Measurements from ENCODE around the gene DAPK2. TPM values are rescaled to one million over a fixed set of nuclear protein-coding genes. Genes with fewer than 3 reads are reported as not detected.
A peak's percentile ranks its signal among the peaks of the same experiment; 100 is the strongest.
"Not testable (repeated sequence)": the region's sequence is repeated elsewhere in the genome, so short reads cannot be mapped to it uniquely, and the experiment has no call there.

Gene DAPK2
- total RNA-seq, 1 experiment from 2014 or later: 1.4 TPM

GRCh38 chr15:64089543-64090280 lies 43.4 kb upstream of the DAPK2 start:
- Histone ChIP-seq H3K9me2 (replicated peaks; ENCODE audit: low read length) (no peaks in the 10 kb centered on the region), H4K20me1 (ENCODE audit: low read length) (no peaks in the 10 kb centered on the region), H3K27me3 (ENCODE audit: low read length) (no peaks in the 10 kb centered on the region), H3K27ac (ENCODE audit: low read length) (no peak overlapping the region), H3K4me1 (ENCODE audit: insufficient read depth, low read length) (peaks cover 11% of the 10 kb centered on the region), H3K79me2 (ENCODE audit: low read length) (peaks cover 38% of the 10 kb centered on the region), H3K9me3 (ENCODE audit: low read length) (no peaks in the 10 kb centered on the region), H3K9ac (ENCODE audit: low read length) (no peak overlapping the region), H3K4me2 (ENCODE audit: low read length) (no peak overlapping the region), H3K36me3 (ENCODE audit: low read depth, low read length) (peaks cover 9% of the 10 kb centered on the region), H3F3A (ENCODE audit: low read length, unreplicated experiment) (no peaks in the 10 kb centered on the region), H3K4me3 (ENCODE audit: low read length) (no peak overlapping the region), H2AFZ (ENCODE audit: low read length) (no peak overlapping the region)
- ATAC-seq (no peak), DNase-seq (no peak)
- intact Hi-C loops (cut with micrococcal nuclease): no loop called here
- TF ChIP-seq EZH2phosphoT487 (IDR thresholded peaks at IDR 0.05; ENCODE audit: borderline replicate concordance, low read length) (no peak), EZH2 (IDR thresholded peaks at IDR 0.05; ENCODE audit: low read length, unreplicated experiment) (no peak)
- TF ChIP-seq, protein P1, sequence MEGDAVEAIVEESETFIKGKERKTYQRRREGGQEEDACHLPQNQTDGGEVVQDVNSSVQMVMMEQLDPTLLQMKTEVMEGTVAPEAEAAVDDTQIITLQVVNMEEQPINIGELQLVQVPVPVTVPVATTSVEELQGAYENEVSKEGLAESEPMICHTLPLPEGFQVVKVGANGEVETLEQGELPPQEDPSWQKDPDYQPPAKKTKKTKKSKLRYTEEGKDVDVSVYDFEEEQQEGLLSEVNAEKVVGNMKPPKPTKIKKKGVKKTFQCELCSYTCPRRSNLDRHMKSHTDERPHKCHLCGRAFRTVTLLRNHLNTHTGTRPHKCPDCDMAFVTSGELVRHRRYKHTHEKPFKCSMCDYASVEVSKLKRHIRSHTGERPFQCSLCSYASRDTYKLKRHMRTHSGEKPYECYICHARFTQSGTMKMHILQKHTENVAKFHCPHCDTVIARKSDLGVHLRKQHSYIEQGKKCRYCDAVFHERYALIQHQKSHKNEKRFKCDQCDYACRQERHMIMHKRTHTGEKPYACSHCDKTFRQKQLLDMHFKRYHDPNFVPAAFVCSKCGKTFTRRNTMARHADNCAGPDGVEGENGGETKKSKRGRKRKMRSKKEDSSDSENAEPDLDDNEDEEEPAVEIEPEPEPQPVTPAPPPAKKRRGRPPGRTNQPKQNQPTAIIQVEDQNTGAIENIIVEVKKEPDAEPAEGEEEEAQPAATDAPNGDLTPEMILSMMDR (conservative IDR thresholded peaks at IDR 0.05; ENCODE audit: low read depth, low read length): no peak
- no TSS peak for BruUV-seq (replicated peaks)
- CTCF ChIA-PET: no interaction called here
- POLR2A ChIA-PET (ENCODE audit: unreplicated experiment): interaction anchor here (0.5 kb wide), 1 partner anchor 27 kb away, joined by 3 read pairs; no protein-coding TSS in a partner anchor

- H3K4me1 ChIP-seq (ENCODE audit: insufficient read depth, low read length): no peaks in the 10 kb centered on the region
- intact Hi-C loops (cut with micrococcal nuclease): no loop called here
- no peak for TF ChIP-seq EZH2 (IDR thresholded peaks at IDR 0.05; ENCODE audit: low read length, unreplicated experiment)
- TF ChIP-seq EZH2phosphoT487 (IDR thresholded peaks at IDR 0.05; ENCODE audit: borderline replicate concordance, low read length): no peak
- TF ChIP-seq, protein P1 (conservative IDR thresholded peaks at IDR 0.05; ENCODE audit: low read depth, low read length): no peak
- no peak overlapping the region for H3K9ac ChIP-seq (ENCODE audit: low read length)
- BruUV-seq (replicated peaks): no TSS peak
- CTCF ChIA-PET: no interaction called here
- H3K9me2 ChIP-seq (replicated peaks; ENCODE audit: low read length): no peaks in the 10 kb centered on the region
- H3K79me2 ChIP-seq (ENCODE audit: low read length): no peaks in the 10 kb centered on the region
- no peaks in the 10 kb centered on the region for H3F3A ChIP-seq (ENCODE audit: low read length, unreplicated experiment)
- no peak overlapping the region for H3K4me2 ChIP-seq (ENCODE audit: low read length)
- POLR2A ChIA-PET (ENCODE audit: unreplicated experiment): no interaction called here
- no peak for DNase-seq
- H3K27ac ChIP-seq (ENCODE audit: low read length): no peak overlapping the region
- no peaks in the 10 kb centered on the region for H3K27me3 ChIP-seq (ENCODE audit: low read length)
- no peak overlapping the region for H3K4me3 ChIP-seq (ENCODE audit: low read length)
- H3K36me3 ChIP-seq (ENCODE audit: low read depth, low read length): peaks cover 1% of the 10 kb centered on the region; the same call in 1 of the 2 replicates
- no peak overlapping the region for H2AFZ ChIP-seq (ENCODE audit: low read length)
- no peaks in the 10 kb centered on the region for H3K9me3 ChIP-seq (ENCODE audit: low read length)
- ATAC-seq: no peak
- no peaks in the 10 kb centered on the region for H4K20me1 ChIP-seq (ENCODE audit: low read length)
These were observed 36.5 kb upstream of the DAPK2 start for GRCh38 chr15:64082757-64083156.

GRCh38 chr15:64073496-64073895 lies 27.2 kb upstream of the DAPK2 start:
- Histone ChIP-seq H3K4me2 (ENCODE audit: low read length) (peak overlapping the region; percentile 61; the same call in 1 of the 2 replicates), H3K27ac (ENCODE audit: low read length) (peak overlapping the region; percentile 78), H3K4me1 (ENCODE audit: insufficient read depth, low read length) (peaks cover 34% of the 10 kb centered on the region)
- intact Hi-C loops (cut with micrococcal nuclease): loop anchor here (2.0 kb wide), 1 partner anchor 19 kb away; the partner anchor contains the start of gene CIAO2A
- POLR2A ChIA-PET (ENCODE audit: unreplicated experiment); BruUV-seq (replicated peaks); H3K4me3 ChIP-seq (ENCODE audit: low read length); H3K9me2 ChIP-seq (replicated peaks; ENCODE audit: low read length); H3K36me3 ChIP-seq (ENCODE audit: low read depth, low read length); H4K20me1 ChIP-seq (ENCODE audit: low read length); H3K9me3 ChIP-seq (ENCODE audit: low read length); H3F3A ChIP-seq (ENCODE audit: low read length, unreplicated experiment); H3K79me2 ChIP-seq (ENCODE audit: low read length); H3K9ac ChIP-seq (ENCODE audit: low read length); H3K27me3 ChIP-seq (ENCODE audit: low read length); H2AFZ ChIP-seq (ENCODE audit: low read length): not testable (repeated sequence)
- peak; percentile 23 for ATAC-seq
- peak; percentile 50 for DNase-seq
- CTCF ChIA-PET: interaction anchor here (1.0 kb wide), 1 partner anchor 463 kb away, joined by 3 read pairs; no protein-coding TSS in a partner anchor
